K562 (cell line): ENCODE results near the gene HOXC12. TPM values are rescaled to one million over a fixed set of nuclear protein-coding genes. Genes with fewer than 3 reads are reported as not detected.

Source experiments
- ATAC-seq: fragments of 200-7000 bp; cut with Tn5 transposase; 3 replicates; pipeline ENCODE4 v1.9.1; 2020; ENCODE audit warnings: moderate library complexity
- BruUV-seq: library from RNA; stranded (reverse); fragments of 400-500 nt; replicated peaks from 2 replicates; lab custom pipeline; 2021; lab: Mats Ljungman, UMichigan
- CTCF ChIA-PET: fragments of 300-600 bp; formaldehyde crosslinking; extraction: SDS; loops from one replicate; lab custom pipeline; 2021; ENCODE audit warnings: low intra/inter-chr PET ratio; lab: Yijun Ruan, JAX
- POLR2A ChIA-PET: fragments of 300-600, 350-650 bp; sonication (Branson Sonifier 250); formaldehyde crosslinking; extraction: SDS; loops from one replicate; lab custom pipeline; 2021; ENCODE audit warnings: antibody characterized with exemption, inconsistent platforms; lab: Yijun Ruan, JAX
- DNase-seq, 4 experiments: peaks; one replicate each; pipeline versions ENCODE4 v3.0.0 to v3.0.0-alpha.2; 2011 to 2018; ENCODE audit warnings: low spot score in 3 of 4, mixed read lengths in 3 of 4; ENCODE audit errors: extremely low read depth in 1 of 4
- FAIRE-seq: peaks from 2 replicates; lab custom pipeline; 2011; peaks lifted over from hg19 to GRCh38; lab: Jason Lieb, UNC
- H2AFZ ChIP-seq: 2 replicates; pipeline ENCODE4 v1.6.0; 2011; ENCODE audit warnings: low read depth, low read length, control low read depth, inconsistent platforms
- H3K27ac ChIP-seq: fragments of 200-600 bp; 3 replicates; pipeline ENCODE4 v1.8.0; 2011; ENCODE audit warnings: low read depth, mild to moderate bottlenecking, control low read depth, inconsistent platforms, low read length, moderate library complexity, mixed read lengths; ENCODE audit errors: extremely low read depth
- H3K27me3 ChIP-seq, 2 experiments: fragments of 300-600 bp in 1 of 2; 2 replicates in 1 of 2; 3 replicates in 1 of 2; pipeline versions ENCODE4 v1.6.0 to v1.8.0; 2011; ENCODE audit warnings: inconsistent platforms in 2 of 2, low read length in 2 of 2, mild to moderate bottlenecking in 1 of 2, mixed read lengths in 1 of 2, moderate library complexity in 1 of 2; ENCODE audit not compliant: control insufficient read depth in 2 of 2, insufficient read depth in 2 of 2
- H3K36me3 ChIP-seq: fragments of 300-600 bp; 3 replicates; pipeline ENCODE4 v1.8.0; 2011; ENCODE audit warnings: mild to moderate bottlenecking, low read length, inconsistent platforms; ENCODE audit not compliant: control insufficient read depth, insufficient read depth
- H3K4me1 ChIP-seq, 2 experiments: fragments of 200-600 bp in 1 of 2; replicated peaks in 1 of 2; 2 replicates in 1 of 2; 3 replicates in 1 of 2; pipeline versions ENCODE4 v1.5.1 to v1.8.0; 2011; ENCODE audit warnings: inconsistent platforms in 2 of 2, low read length in 2 of 2, mild to moderate bottlenecking in 1 of 2, mixed read lengths in 1 of 2, moderate library complexity in 1 of 2; ENCODE audit not compliant: control insufficient read depth in 2 of 2, insufficient read depth in 2 of 2
- H3K4me2 ChIP-seq: 2 replicates; pipeline ENCODE4 v1.6.1; 2011; ENCODE audit warnings: low read length, control low read depth, inconsistent platforms, mixed read lengths; ENCODE audit not compliant: insufficient read depth
- H3K4me3 ChIP-seq: fragments of 200-600 bp; sonication (generic), shearing (Covaris generic); 2 replicates; pipeline ENCODE4 v1.5.1; 2016; ENCODE audit warnings: control low read depth, inconsistent platforms
- H3K79me2 ChIP-seq: fragments of 200-600 bp; 3 replicates; pipeline ENCODE4 v1.8.0; 2011; ENCODE audit warnings: low read length, inconsistent platforms; ENCODE audit not compliant: control insufficient read depth, insufficient read depth
- H3K9ac ChIP-seq, 2 experiments: 2 replicates each; pipeline versions ENCODE4 v1.6.0 to v1.6.1; 2011; ENCODE audit warnings: low read depth in 2 of 2, low read length in 2 of 2, control low read depth in 1 of 2, inconsistent platforms in 1 of 2, mild to moderate bottlenecking in 1 of 2, mixed read lengths in 1 of 2; ENCODE audit not compliant: insufficient read depth in 1 of 2
- H3K9me1 ChIP-seq: one replicate; pipeline ENCODE4 v1.6.0; 2011; ENCODE audit warnings: inconsistent platforms, mild to moderate bottlenecking, low read length, moderate library complexity; ENCODE audit not compliant: control insufficient read depth, insufficient read depth
- H3K9me3 ChIP-seq: replicated peaks from 2 replicates; pipeline ENCODE4 v1.5.1; 2011; ENCODE audit warnings: low read depth, low read length, inconsistent platforms; ENCODE audit not compliant: control insufficient read depth, insufficient read depth
- H4K20me1 ChIP-seq: replicated peaks from 2 replicates; pipeline ENCODE4 v1.6.1; 2011; ENCODE audit warnings: low read length, inconsistent platforms, mixed read lengths; ENCODE audit not compliant: control insufficient read depth, insufficient read depth
- CBX2 ChIP-seq: fragments of 200-600 bp; sonication (generic); IDR thresholded peaks from one replicate; pipeline ENCODE4 v1.6.1; 2012; ENCODE audit warnings: mild to moderate bottlenecking, low read length, inconsistent platforms; ENCODE audit not compliant: insufficient read depth, poor library complexity, severe bottlenecking
- E2F5 ChIP-seq: sonication (generic); formaldehyde crosslinking; IDR thresholded peaks from 2 replicates; pipeline ENCODE4 v1.8.0; 2022; ENCODE audit warnings: mild to moderate bottlenecking, missing genetic modification reagents
- FOS ChIP-seq: IDR thresholded peaks from 3 replicates; pipeline ENCODE4 v1.6.1; 2011; ENCODE audit not compliant: insufficient read length; ENCODE audit errors: extremely low read depth
- HOXB6 ChIP-seq: fragments of 250-450 bp; sonication (Bioruptor Pico); IDR thresholded peaks from 2 replicates; pipeline ENCODE4 v1.5.1; 2022; ENCODE audit warnings: mild to moderate bottlenecking, borderline replicate concordance
- PTTG1 ChIP-seq: fragments of 450-650 bp; IDR thresholded peaks from 2 replicates; pipeline ENCODE4 v1.6.1; 2016; ENCODE audit warnings: low read depth, mild to moderate bottlenecking, missing genetic modification characterization, missing compliant biosample characterization
- WGBS: fragments of 100-300 bp; shearing (Covaris generic); methylation state at CpG from one replicate; pipeline ENCODE4 v1.1.6; 2016; ENCODE audit warnings: low coverage, mixed read lengths; ENCODE audit not compliant: insufficient coverage; ENCODE audit errors: missing lambda C conversion rate; 5-methylcytosine and 5-hydroxymethylcytosine counted together
- in situ Hi-C: fragments of 300-500 bp; cut with MboI; formaldehyde crosslinking; loops from 4 replicates; pipeline ENCODE4 v1.15.0; 2018; ENCODE audit warnings: inconsistent platforms, mixed read lengths
- intact Hi-C: fragments of 100-400 bp; cut with micrococcal nuclease; formaldehyde crosslinking; loops from 2 replicates; pipeline ENCODE4 v1.14.2; 2022
- polyA plus RNA-seq, 8 experiments: library from polyadenylated mRNA; depleted of rRNA in 4 of 8; stranded (reverse) in 5 of 8; unstranded in 3 of 8; fragments of >200 nt; fragmentation: Nextera tagmentation in 2 of 8; fragmentation: Illumina TruSeq in 1 of 8; extraction: Ambion mirVana in 2 of 8; extraction: Trizol in 1 of 8; gene quantifications; 2 replicates each; pipeline versions ENCODE4 v1.2.1 to v1.2.3, GENCODE V29; 2011 to 2014; ENCODE audit warnings: inconsistent platforms in 1 of 8, missing spikeins in 1 of 8
- total RNA-seq, 7 experiments: library from RNA; depleted of rRNA in 6 of 7; stranded (reverse); fragments of >200 nt in 6 of 7; fragmentation: Illumina TruSeq in 2 of 7; extraction: Trizol in 2 of 7; gene quantifications; 2 replicates each; pipeline versions ENCODE4 v1.2.1 to v1.2.3, GENCODE V29; 2011 to 2021; ENCODE audit warnings: low replicate concordance in 1 of 7

HOXC12 gene
- total and polyA plus RNA-seq, 9 of the 15 experiments (the other 6 are each of a cell fraction or from before 2014, with no cell fraction given) = 0.04 to 0.36 (median 0.11) TPM; not detected in 1

GRCh38 chr12:53973236-53974042 is 18.7 kb downstream of the HOXC12 start:
- FAIRE-seq (no peak), DNase-seq (no peak), ATAC-seq (no peak)
- ChIA-PET CTCF (no interaction called here), POLR2A (interaction anchor here (0.5 to 0.6 kb wide), 2 partner anchors 232 to 641 kb away, joined by 3 read pairs; no protein-coding TSS in a partner anchor)
- 28% methylated on average over 55 of the region's 71 CpGs for WGBS
- Histone ChIP-seq H3K9me3 (no peaks in the 10 kb centered on the region), H3K4me3 (no peak overlapping the region), H3K9me1 (no peaks in the 10 kb centered on the region), H3K4me2 (no peak overlapping the region), H3K27ac (no peak overlapping the region), H3K4me1 (peaks cover 0 to 25% of the 10 kb centered on the region in 2 experiments; a peak in 2 of 5 replicates), H3K27me3 (peaks cover 55 to 75% of the 10 kb centered on the region in 2 experiments), H3K79me2 (no peaks in the 10 kb centered on the region), H3K9ac (no peak overlapping the region), H4K20me1 (peaks cover 5% of the 10 kb centered on the region; the same call in 1 of the 2 replicates), H3K36me3 (no peaks in the 10 kb centered on the region), H2AFZ (no peak overlapping the region)
- intact Hi-C loops (no loop called here), in situ Hi-C loops (no loop called here)
- TF ChIP-seq FOS (no peak), HOXB6 (CRISPR knock-in tag) (no peak), E2F5 (CRISPR knock-in tag) (no peak), CBX2 (peak; percentile 46), PTTG1 (tag) (no peak)
- no TSS peak for BruUV-seq
